Measurements from ENCODE around the gene DNAH8. TPM values are rescaled to one million over a fixed set of nuclear protein-coding genes. Genes with fewer than 3 reads are reported as not detected.

DNAH8 gene
- total RNA-seq, 1 donor from 2014 or later, result 1.1 TPM

DNA sequence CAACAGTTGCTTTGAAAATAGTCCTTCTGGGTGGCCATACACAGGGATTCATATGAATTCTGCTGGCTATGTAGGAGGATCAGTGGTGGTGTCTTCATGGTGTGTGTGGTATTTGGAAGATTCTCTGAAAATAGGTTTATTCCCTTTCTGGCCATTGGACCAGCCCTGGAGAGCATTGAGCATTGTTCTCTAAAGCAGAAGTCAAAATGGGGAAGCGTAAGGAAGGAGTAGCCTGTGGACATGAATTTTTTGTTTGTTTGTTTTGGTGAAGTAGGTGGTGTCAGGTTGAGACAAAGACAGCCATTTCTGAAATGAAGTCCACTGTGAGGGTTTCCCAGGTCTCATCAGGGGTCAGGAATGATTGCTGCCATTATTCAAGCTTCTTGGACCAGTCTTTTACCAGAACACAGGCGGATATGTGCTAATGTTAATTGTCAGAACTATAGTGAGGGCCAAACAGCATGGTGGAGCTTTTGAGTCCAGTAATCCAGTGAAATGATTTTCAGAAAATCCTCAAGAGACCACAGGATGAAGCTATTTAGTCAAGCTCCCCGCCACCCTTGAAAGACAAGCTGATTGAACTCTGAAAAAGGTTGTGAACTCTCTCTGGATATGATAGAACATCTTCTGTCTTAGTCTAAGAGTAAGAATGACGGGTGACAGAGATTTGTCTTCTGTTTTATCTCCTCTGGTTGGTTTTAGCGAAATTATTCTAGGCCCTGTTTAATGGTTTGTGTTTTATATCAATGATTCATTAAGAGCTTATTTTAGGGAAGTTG, 60.0 kb downstream of the DNAH8 start:
- TF ChIP-seq, protein P1, sequence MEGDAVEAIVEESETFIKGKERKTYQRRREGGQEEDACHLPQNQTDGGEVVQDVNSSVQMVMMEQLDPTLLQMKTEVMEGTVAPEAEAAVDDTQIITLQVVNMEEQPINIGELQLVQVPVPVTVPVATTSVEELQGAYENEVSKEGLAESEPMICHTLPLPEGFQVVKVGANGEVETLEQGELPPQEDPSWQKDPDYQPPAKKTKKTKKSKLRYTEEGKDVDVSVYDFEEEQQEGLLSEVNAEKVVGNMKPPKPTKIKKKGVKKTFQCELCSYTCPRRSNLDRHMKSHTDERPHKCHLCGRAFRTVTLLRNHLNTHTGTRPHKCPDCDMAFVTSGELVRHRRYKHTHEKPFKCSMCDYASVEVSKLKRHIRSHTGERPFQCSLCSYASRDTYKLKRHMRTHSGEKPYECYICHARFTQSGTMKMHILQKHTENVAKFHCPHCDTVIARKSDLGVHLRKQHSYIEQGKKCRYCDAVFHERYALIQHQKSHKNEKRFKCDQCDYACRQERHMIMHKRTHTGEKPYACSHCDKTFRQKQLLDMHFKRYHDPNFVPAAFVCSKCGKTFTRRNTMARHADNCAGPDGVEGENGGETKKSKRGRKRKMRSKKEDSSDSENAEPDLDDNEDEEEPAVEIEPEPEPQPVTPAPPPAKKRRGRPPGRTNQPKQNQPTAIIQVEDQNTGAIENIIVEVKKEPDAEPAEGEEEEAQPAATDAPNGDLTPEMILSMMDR (IDR thresholded peaks at IDR 0.05), result no peak
- no peak for TF ChIP-seq EZH2 (IDR thresholded peaks at IDR 0.05)
- TF ChIP-seq EZH2phosphoT487 (IDR thresholded peaks at IDR 0.05), result no peak
- Histone ChIP-seq H4K20me1 (ENCODE audit: low read depth) (no peaks in the 10 kb centered on the region), H3K27ac (no peak overlapping the region), H3F3A (ENCODE audit: low read depth) (no peaks in the 10 kb centered on the region), H3K79me2 (ENCODE audit: low read depth) (no peaks in the 10 kb centered on the region), H2AFZ (replicated peaks) (no peak overlapping the region), H3K4me2 (no peak overlapping the region), H3K9me3 (ENCODE audit: low read depth) (no peaks in the 10 kb centered on the region), H3K4me1 (no peaks in the 10 kb centered on the region), H3K4me3 (no peak overlapping the region), H3K36me3 (no peaks in the 10 kb centered on the region), H3K27me3 (peaks cover 3% of the 10 kb centered on the region), H3K9ac (no peak overlapping the region)
- Mint-ChIP-seq H3K9me3 (no peaks in the 10 kb centered on the region), H3K4me1 (no peaks in the 10 kb centered on the region), H3K4me3 (no peak overlapping the region), H3K27ac (no peak overlapping the region), H3K36me3 (no peaks in the 10 kb centered on the region), H3K27me3 (ENCODE audit: insufficient read depth, low read depth) (no peaks in the 10 kb centered on the region)
- DNase-seq (ENCODE audit: low spot score), result no peak

DNA sequence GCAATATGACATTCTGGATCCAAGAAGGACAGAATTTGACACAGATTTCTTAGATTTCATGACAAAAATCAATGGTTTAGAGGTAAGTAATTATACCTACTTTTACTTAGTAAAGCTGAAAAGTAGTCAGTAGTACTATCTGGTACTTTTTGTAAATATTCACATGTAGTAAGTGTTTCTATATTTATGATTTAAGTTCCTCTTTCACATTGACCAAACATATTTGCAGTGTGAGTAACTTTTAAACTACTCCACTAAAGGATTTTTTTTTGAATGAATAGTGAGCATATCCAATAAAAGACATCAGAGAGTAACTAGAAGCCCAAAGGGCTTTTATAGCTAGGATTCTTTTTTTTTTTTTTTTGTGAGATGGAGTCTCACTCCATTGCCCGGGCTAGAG, 60.8 kb downstream of the DNAH8 start:
- Mint-ChIP-seq H3K36me3 (no peaks in the 10 kb centered on the region), H3K9me3 (no peaks in the 10 kb centered on the region), H3K27me3 (ENCODE audit: insufficient read depth, low read depth) (no peaks in the 10 kb centered on the region), H3K27ac (no peak overlapping the region), H3K4me1 (no peaks in the 10 kb centered on the region), H3K4me3 (no peak overlapping the region)
- TF ChIP-seq, protein P1 (IDR thresholded peaks at IDR 0.05), result no peak
- TF ChIP-seq EZH2phosphoT487 (IDR thresholded peaks at IDR 0.05), result no peak
- no peak for TF ChIP-seq EZH2 (IDR thresholded peaks at IDR 0.05)
- Histone ChIP-seq H3K4me1 (no peaks in the 10 kb centered on the region), H3K4me2 (no peak overlapping the region), H4K20me1 (ENCODE audit: low read depth) (no peaks in the 10 kb centered on the region), H3K27me3 (peaks cover 3% of the 10 kb centered on the region), H3K27ac (no peak overlapping the region), H3K79me2 (ENCODE audit: low read depth) (no peaks in the 10 kb centered on the region), H3K9me3 (ENCODE audit: low read depth) (no peaks in the 10 kb centered on the region), H3F3A (ENCODE audit: low read depth) (no peaks in the 10 kb centered on the region), H3K9ac (no peak overlapping the region), H2AFZ (replicated peaks) (no peak overlapping the region), H3K4me3 (no peak overlapping the region), H3K36me3 (no peaks in the 10 kb centered on the region)
- DNase-seq (ENCODE audit: low spot score), result no peak

DNA sequence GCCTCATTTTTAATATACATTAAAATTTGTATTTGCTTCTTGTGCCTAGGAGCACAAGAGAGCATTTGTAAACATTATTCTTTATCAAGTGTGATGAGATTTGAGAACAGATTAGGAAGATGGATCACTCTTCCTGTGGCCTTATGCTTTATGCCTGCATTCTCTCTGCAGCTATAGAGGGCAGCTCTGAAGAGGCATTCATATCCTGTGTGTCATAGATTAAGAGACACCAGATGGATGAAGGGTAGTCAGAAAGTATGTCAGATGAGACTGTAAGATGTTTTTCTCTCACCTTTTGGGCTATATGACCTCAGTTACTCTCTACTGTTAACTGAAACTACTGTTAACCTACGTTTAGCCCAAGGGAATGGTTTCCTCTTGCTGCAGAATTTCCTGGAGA, 61.4 kb downstream of the DNAH8 start:
- Histone ChIP-seq H3K9ac (no peak overlapping the region), H3K27me3 (peaks cover 3% of the 10 kb centered on the region), H3K9me3 (ENCODE audit: low read depth) (no peaks in the 10 kb centered on the region), H3K36me3 (no peaks in the 10 kb centered on the region), H3F3A (ENCODE audit: low read depth) (no peaks in the 10 kb centered on the region), H3K4me1 (no peaks in the 10 kb centered on the region), H3K27ac (no peak overlapping the region), H3K4me2 (no peak overlapping the region), H3K79me2 (ENCODE audit: low read depth) (no peaks in the 10 kb centered on the region), H2AFZ (replicated peaks) (no peak overlapping the region), H4K20me1 (ENCODE audit: low read depth) (no peaks in the 10 kb centered on the region), H3K4me3 (no peak overlapping the region)
- H3K4me3 Mint-ChIP-seq, result no peak overlapping the region
- H3K27me3 Mint-ChIP-seq (ENCODE audit: insufficient read depth, low read depth), result no peaks in the 10 kb centered on the region
- no peak overlapping the region for H3K27ac Mint-ChIP-seq
- no peaks in the 10 kb centered on the region for H3K36me3 Mint-ChIP-seq
- no peaks in the 10 kb centered on the region for H3K4me1 Mint-ChIP-seq
- no peak for DNase-seq (ENCODE audit: low spot score)
- TF ChIP-seq EZH2 (IDR thresholded peaks at IDR 0.05), result no peak
- no peak for TF ChIP-seq EZH2phosphoT487 (IDR thresholded peaks at IDR 0.05)
- TF ChIP-seq, protein P1 (IDR thresholded peaks at IDR 0.05), result no peak
- H3K9me3 Mint-ChIP-seq, result no peaks in the 10 kb centered on the region

Measured in neural progenitor cell (in vitro differentiated cells).